NCI-H524 (cell line): ENCODE results near the gene FOXC2.

Experiments used
- DNase-seq, 2 experiments: peaks; one replicate each; lab custom pipeline; 2025; lab: John Stamatoyannopoulos, UW

The FOXC2 gene

GRCh38 chr16:86616906-86617305 is 50.3 kb downstream of the FOXC2 start:
- DNase-seq: no peak

DNA sequence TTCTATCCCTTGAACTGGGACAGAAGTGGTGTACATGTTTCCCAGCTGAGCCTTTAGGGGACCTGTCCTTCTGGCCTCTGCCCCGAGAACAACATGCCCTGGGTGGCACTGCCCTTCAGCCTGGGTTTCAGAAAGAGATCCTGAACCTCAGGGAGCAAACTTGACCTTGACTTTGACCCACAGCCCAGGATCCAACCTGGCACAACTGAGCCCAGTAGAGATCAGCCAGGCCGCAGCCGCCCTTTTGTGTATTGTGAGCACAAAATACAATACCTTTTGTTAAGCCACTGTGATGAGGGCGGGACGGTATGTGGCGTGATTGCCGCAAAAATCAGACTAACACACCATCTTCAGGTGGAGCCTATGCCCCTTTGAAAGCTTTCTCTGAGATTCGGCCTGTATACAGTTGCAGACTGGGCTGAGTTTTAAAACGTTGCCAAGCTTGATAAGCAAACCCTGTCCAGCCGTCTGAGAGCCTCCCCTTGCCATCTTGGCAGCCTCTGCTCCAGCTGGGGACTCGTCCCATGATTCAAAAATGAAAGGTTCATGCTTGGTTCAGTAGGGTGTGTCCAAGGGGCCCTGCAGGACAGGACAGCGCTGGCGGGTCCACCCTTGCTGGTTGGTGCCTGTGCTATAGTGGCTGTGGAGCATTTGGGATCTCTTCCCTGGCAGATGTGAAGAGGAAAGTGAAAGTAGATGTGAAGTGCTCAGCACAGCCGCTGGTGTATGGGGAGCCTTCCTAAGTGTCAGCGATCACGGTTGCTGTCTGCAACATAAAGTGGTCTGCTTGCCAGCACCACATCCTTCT is 52.0 kb downstream of the FOXC2 start:
- DNase-seq: no peak
